Posterior vena cava (tissue), 2 donors: ENCODE results near the gene LRRC8D. TPM values are rescaled to one million over a fixed set of nuclear protein-coding genes. Genes with fewer than 3 reads are reported as not detected.

Experiments used
- DNase-seq: peaks from one replicate; pipeline ENCODE4 v3.0.0-alpha.2; 2020; ENCODE audit warnings: low spot score
- intact Hi-C, 2 donors: fragments of 100-400 bp; cut with DNase I; formaldehyde crosslinking; loops; one replicate each; pipeline versions ENCODE4 v1.14.1 to v1.14.2; 2022 to 2023
- total RNA-seq, 2 donors: library from RNA; stranded (reverse); fragmentation: NEBNext Ultra II Directional; extraction: Animal tissue kit (Norgen Biotek cat#: 25700); gene quantifications; one replicate each; pipeline ENCODE4 v1.2.1, GENCODE V29; 2021
- donor health status: DM: yes; HTN: yes; CAD: no.
- donor health status: DM: yes; HTN: yes; CAD: no.

Gene LRRC8D
- total RNA-seq, 2 donors from 2014 or later: 5.6 to 8.6 TPM

- intact Hi-C loops: no loop called here
- no peak for DNase-seq
Observed at GRCh38 chr1:89827330-89827729, 6.5 kb downstream of the LRRC8D start.

- intact Hi-C loops: no loop called here
- no peak for DNase-seq
Observed at GRCh38 chr1:89827902-89828301, 7.1 kb downstream of the LRRC8D start.

- intact Hi-C loops: no loop called here
Observed at GRCh38 chr1:89829186-89829585, 8.4 kb downstream of the LRRC8D start.

GRCh38 chr1:89831462-89832120 is 10.8 kb downstream of the LRRC8D start:
- no peak for DNase-seq
- intact Hi-C loops: no loop called here

More at GRCh38 chr1:89829186-89829585, 8.4 kb downstream of the LRRC8D start:
- DNase-seq: no peak

- intact Hi-C loops: no loop called here
- no peak for DNase-seq
Observed at GRCh38 chr1:89832496-89833127, 11.8 kb downstream of the LRRC8D start.

- no peak for DNase-seq
- intact Hi-C loops: no loop called here
Observed at GRCh38 chr1:89833183-89834082, 12.6 kb downstream of the LRRC8D start.

- intact Hi-C loops: no loop called here
- DNase-seq: no peak
Observed at GRCh38 chr1:89834083-89834704, 13.4 kb downstream of the LRRC8D start.

GRCh38 chr1:89836252-89837035 is 15.6 kb downstream of the LRRC8D start:
- intact Hi-C loops: no loop called here
- no peak for DNase-seq

GRCh38 chr1:89837036-89837481 is 16.2 kb downstream of the LRRC8D start:
- intact Hi-C loops: no loop called here
- DNase-seq: no peak

GRCh38 chr1:89837510-89837909 is 16.7 kb downstream of the LRRC8D start:
- intact Hi-C loops: no loop called here
- DNase-seq: no peak

- intact Hi-C loops: no loop called here
- no peak for DNase-seq
Observed at GRCh38 chr1:89839516-89839915, 18.7 kb downstream of the LRRC8D start.

- DNase-seq: no peak
- intact Hi-C loops: loop anchor here in 1 of 2 donors (5.0 kb wide), 1 partner anchor 799 kb away; no protein-coding TSS in a partner anchor
Observed at GRCh38 chr1:89841507-89841906, 20.7 kb downstream of the LRRC8D start.

- no peak for DNase-seq
- intact Hi-C loops: loop anchor here in 1 of 2 donors (5.0 kb wide), 1 partner anchor 800 kb away; no protein-coding TSS in a partner anchor
Observed at GRCh38 chr1:89842567-89843272, 21.9 kb downstream of the LRRC8D start.

- intact Hi-C loops: loop anchor here in 1 of 2 donors (5.0 kb wide), 1 partner anchor 801 kb away; no protein-coding TSS in a partner anchor
- DNase-seq: peak; percentile 89
Observed at GRCh38 chr1:89843273-89844130, 22.7 kb downstream of the LRRC8D start.

- no peak for DNase-seq
- intact Hi-C loops: loop anchor here in 1 of 2 donors (5.0 kb wide), 1 partner anchor 802 kb away; no protein-coding TSS in a partner anchor
Observed at GRCh38 chr1:89844241-89844807, 23.5 kb downstream of the LRRC8D start.

GRCh38 chr1:89844860-89845259 is 24.0 kb downstream of the LRRC8D start:
- no peak for DNase-seq
- intact Hi-C loops: loop anchor here in 1 of 2 donors (5.0 kb wide), 1 partner anchor 803 kb away; no protein-coding TSS in a partner anchor
